ENCODE data around the gene ARL2.
"Not testable (repeated sequence)": the region's sequence is repeated elsewhere in the genome, so short reads cannot be mapped to it uniquely, and the experiment has no call there.

Gene ARL2

GRCh38 chr11:65003968-65004367 lies 10.0 kb upstream of the ARL2 start:
- DNase-seq, result not testable (repeated sequence)

- no peak for DNase-seq
Measured at GRCh38 chr11:65008016-65008415, 5.9 kb upstream of the ARL2 start.

DNA sequence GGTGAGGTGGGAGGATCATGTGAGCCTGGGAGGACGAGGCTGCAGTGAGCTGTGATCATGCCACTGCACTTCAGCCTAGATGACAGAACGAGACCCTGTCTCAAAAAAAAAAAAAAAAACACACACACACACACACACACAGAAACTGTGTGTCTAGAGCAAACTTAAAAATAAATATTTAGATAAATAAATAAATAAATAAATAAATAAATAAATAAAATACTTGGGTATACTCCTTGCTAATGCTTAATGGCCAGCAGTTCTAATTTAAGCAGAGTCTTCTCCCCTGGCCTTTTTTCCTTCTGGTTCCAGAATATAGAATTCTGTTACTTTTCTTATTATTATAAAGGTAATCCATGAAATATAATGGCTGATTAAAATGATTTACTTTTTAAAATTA lies 5.1 kb upstream of the ARL2 start:
- no peak for DNase-seq

DNA sequence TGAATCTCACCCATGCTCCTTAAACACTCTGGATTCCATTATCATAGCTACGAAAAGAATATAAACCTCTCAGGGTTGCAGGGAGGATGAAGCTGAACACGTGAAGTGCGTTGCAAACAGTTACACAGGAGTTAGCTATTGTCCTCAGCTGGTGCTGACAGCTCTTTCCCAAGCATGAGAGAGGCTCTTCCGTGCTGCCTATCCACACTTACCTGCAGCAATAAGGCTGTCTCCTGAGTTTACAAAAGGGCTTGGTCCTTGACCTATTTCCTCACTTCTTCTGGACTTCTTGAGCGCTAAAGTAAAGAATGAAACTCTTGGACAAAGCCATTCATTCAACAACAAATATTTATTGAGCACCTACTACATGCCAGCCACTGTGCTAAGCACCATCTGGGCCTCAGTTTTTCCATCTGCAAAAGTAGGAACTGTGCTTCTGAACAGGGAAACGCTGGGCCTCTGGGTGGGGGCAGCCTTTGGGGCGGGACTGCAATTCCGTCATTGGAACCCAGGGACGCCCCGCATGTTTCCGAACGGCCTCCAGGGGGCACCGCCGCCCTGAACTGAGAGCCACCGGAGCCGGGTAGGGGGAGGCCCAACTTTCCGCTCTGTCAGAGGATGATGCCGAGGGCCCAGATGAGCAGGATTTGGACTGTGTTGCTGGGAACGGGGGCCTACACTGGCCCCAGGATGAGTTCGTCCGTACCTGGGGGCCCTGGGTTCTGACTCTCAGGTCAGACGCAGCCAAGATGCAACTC lies 651 bp upstream of the ARL2 start:
- DNase-seq, result peak; percentile 44 to 90 (median 80)

DNA sequence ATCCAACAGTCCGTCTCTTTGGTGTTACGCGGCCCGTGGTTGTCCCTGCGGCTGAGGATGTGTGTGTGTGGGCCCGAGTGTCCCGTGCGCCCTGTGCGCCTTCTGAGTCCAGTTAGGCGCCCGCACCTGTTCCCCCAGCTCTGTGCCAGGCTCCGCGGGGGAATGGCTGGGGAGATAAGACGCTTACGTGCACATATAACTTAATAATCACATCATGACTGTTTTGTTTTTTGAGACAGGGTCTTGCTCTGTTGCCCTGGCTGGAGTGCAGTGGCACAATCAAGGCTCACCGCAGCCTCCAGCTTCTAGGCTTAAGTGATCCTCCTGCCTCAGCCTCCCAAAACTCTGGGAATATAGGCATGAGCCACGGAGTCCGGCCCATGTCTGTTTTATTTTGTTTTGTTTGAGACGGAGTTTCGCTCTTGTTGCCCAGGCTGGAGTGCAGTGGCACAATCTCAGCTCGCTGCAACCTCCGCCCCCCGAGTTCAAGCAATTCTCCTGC lies 817 bp downstream of the ARL2 start:
- no peak for DNase-seq

DNA sequence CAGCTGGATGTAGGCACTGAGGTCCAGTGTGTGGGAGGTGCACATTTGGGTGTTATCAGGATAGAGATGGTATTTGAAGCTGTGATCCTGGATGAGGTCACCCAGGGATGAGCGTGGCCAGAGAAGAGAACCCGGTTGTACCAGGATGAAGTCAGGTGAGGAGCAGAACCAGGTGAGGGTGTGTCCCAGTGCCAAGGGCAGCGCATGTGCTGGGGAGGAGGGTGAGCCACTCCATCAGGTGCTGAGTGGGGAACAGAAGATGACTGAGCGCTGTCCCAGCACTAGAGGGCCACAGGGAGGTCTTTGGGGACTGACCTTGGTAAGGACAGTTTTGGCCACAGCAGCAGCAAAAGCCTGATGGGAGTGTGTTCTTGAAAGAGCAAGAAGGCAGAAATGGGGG lies 2.7 kb downstream of the ARL2 start:
- no peak for DNase-seq

DNA sequence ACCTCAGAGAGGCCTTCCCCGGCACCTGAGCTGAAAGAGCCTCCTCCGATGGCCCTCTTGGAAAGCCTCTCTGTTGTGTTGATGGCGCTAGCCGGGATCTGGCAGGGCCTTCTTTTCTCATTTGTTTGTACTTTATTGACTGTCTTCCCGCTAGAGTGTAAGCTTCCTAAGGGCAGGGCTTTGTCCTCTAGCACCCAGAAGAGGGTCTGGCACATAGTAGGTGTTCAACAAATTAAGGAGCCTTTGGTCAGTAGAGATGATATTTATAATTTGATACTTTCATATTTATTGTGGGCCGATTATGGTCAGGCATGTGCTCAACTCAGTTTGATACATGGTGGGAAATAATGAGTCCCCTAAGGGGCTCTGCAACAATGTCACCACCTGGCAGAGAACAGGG lies 4.0 kb downstream of the ARL2 start:
- DNase-seq, result no peak

DNA sequence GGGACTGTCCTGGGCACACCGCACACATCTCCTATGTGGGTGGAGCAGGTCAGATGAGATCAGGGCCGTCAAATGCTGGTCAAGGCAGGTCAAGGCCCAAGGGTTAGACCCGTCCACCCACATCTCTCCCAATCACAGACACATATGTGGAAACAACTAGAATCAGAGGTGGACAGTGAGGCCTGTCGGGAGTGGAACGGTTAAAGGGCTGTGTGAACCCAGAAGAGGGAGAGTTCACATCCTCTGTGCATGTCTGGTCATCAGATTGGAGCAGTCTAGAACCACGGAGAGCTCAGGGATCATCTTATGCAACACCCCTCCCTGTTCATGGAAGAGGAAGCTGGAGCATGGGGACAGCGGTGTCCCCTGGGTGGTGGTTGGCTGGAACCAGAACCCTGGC lies 5.9 kb downstream of the ARL2 start:
- no peak for DNase-seq

DNA sequence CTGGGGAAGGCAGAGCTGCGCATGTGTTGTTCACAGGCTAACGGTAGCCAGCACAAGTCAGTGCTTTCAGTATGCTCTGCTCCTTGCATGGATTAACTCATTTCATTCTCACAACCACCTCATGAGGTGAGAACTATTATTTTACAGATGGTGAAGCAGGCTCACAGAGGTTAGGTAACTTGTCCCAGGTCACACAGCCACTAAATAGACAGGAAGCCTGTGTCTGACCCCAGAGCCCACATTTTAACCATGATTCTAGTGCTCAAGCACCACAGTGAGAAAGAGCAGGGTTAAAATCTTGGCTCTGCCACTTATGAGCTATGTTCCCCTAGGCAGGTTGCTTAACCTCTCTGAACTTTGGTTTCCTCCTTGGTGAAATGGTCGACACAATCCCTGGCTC lies 7.0 kb downstream of the ARL2 start:
- DNase-seq, result no peak

GRCh38 chr11:65021509-65021908 lies 7.5 kb downstream of the ARL2 start:
- DNase-seq, result no peak

DNA sequence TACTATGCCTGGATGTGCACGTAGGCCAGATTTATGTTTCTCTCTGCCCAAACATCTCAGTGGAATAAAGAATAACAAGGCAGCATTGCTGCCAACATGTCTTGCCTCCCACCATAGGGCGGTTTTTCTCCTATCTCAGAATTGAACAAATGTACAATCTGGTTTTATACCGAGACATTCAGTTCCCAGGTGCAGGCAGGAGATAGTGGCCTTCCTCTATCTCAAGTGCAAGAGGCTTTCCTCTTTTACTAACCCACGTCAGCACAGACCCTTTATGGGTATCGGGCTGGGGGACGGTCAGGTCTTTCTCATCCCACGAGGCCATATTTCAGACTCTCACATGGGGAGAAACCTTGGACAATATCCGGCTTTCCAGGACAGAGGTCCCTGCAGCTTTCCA lies 9.5 kb downstream of the ARL2 start:
- not testable (repeated sequence) for DNase-seq

DNA sequence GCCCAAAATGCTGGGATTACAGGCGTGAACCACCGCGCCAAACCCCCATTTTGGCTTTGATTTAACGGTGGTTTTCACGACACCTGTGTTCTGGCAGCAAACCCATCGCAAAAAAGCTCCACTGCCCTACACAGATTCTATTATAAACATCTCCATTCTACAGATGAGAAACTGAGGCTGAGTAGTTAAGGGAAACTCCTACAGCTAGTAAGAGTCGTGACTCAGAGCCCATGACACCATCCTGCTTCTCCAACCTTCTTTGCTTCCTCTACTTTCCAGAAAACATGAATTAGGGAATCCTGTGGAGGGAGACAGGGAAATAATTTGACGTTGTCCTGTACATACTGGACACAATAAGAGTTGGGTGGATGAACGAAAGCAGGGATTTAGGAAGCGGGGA lies 12.8 kb downstream of the ARL2 start:
- no peak for DNase-seq

DNA sequence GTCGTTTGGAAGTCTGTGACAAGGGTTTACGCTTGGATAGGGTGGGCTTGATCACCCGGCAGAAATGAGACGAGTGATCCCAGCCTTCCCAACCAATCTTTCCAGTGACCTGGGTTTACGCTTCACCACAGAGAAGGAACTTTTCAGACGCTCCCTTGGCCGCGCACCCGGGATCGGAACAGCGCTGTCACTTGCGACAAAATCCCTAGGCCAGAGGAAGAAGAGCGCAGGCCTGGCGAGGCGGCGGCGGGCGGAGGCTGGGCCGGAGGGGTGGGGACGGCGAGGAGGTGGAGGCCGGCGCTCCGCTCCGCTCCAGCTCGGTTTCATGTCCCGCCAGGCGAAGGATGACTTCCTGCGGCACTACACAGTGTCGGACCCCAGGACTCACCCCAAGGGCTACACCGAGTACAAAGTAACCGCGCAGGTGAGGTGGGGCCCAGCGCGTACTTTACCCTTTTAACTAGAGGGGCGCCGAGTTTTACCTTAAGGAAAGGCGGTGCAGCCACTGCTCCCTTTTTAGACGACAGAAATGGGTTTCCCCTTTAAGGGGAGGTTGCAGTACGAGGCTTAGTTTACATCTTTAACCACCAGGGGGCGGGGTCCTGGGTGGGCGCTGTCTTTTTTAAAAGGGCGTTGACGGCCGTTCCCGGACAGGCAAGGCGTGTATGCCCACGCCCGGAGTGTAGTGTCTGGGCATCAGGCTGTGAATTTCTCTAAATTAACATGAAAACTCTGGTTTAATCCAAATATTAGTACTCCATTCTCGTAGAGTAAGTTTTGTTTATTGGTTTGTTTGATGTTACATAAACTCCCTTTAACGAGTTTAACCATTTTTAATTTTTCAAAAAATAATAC lies 13.5 kb downstream of the ARL2 start, which contains the start of gene SNX15:
TSS of gene SNX15 (plus strand) at position 227 of the 855 bp plus-strand sequence. CDS start at position 326, 99 bp downstream.
- peak; percentile 32 to 96 (median 92) for DNase-seq

- DNase-seq, result no peak
Measured at GRCh38 chr11:65032216-65032615, 18.3 kb downstream of the ARL2 start.

DNA sequence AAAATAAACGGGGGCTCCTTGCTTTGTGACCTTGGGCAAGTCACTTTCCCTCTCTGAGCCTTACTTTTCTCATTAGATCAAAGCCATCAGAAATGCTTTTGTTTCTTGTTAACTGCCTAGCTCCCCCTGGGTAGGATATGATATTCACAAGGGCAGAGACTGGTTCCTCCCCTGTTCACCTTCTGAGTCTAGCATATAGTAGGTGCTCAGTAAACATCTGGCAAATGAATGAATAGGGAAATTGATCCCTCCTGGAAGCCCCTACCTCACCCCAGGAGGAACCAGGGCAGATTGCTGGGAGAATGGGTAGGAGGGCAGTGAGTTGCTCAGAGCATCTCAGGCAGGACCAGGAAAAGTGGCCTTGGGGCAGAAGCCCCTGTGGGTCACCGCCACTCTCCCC lies 20.5 kb downstream of the ARL2 start:
- no peak for DNase-seq

DNA sequence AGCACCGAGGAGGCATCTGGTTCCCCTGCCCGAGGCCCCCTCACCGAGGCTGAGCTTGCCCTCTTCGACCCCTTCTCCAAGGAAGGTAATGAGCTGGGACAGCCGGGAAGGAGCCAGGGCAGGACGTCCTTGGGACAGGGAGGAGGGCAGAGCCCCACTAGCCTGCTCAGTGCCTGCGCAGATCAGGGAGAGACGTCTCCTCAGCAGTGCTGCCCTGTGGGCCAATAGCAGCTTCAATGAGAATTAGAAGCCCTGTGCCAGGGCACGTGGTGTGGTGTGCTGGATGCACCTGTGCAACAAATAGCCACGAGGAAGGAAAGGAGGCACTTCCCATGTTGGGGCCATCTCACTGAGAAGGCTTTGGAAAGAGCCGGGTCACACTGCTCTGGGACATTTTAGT lies 21.6 kb downstream of the ARL2 start:
- DNase-seq, result no peak

GRCh38 chr11:65036931-65037330 lies 23.0 kb downstream of the ARL2 start:
- peak in 52 of 58 donors; percentile 2 to 82 (median 44) for DNase-seq

- no peak for DNase-seq
Measured at GRCh38 chr11:65040520-65040846, 26.5 kb downstream of the ARL2 start.

DNA sequence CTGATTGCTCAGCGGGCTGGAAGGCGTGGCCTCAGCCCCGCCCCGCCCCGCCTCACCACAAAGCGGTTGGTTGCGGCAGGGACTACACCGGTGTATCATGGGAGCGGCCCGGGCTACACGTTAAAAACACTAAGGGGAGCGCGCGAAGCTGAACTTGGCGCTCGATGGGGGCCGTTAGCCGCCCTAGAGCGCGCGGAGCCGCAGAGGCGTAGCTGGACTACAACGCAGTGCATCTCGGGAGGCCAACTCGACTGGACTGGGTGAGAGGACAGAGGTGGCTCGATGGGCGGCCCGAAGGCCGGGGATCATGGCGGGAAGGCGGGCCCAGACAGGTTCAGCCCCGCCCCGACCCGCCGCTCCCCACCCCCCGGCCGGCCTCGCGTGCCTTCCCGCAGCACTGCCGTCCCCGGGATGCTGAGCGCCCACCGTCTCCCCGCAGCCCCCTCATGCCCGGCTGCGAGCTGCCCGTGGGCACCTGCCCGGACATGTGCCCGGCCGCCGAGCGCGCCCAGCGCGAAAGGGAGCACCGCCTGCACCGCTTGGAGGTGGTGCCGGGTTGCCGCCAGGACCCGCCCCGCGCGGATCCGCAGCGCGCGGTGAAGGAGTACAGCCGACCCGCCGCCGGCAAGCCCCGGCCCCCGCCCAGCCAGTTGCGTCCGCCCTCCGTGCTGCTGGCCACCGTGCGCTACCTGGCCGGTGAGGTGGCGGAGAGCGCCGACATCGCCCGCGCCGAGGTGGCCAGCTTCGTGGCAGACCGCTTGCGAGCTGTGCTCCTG lies 27.1 kb downstream of the ARL2 start, which contains the start of gene SAC3D1:
TSS of gene SAC3D1 (plus strand) at position 364 of the 776 bp plus-strand sequence. CDS start at position 447, 83 bp downstream.
- DNase-seq, result peak; percentile 48 to 99 (median 87)

GRCh38 chr11:65042891-65043290 lies 28.9 kb downstream of the ARL2 start:
- no peak for DNase-seq

DNA sequence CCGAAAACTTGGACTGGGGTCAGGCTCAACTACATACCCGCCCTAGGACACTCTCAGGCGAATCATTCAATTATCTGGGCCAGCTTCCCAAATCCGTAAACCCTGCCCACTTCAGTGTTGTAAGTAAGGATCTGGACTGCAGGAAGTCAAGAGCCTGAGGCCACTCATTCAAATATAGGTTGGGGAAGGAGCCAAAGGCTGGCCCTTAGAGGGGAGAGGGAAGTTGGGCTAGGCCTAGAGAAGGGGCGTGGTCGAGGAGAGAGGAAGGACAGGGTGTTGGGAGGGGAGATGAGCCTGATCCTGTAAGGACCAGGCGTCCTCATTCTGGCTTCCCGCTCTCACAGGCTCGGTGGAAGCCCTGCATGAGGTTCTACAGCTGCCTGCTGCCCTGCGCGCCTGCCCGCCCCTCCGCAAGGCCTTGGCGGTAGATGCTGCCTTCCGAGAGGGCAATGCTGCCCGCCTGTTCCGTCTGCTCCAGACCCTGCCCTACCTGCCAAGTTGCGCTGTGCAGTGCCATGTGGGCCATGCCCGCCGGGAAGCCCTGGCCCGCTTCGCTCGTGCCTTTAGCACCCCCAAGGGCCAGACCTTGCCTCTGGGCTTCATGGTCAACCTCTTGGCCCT lies 30.0 kb downstream of the ARL2 start:
- peak in 11 of 58 donors; percentile 2 to 23 (median 9) for DNase-seq
